ENCODE measurements around the gene ATP6V1A. TPM values are rescaled to one million over a fixed set of nuclear protein-coding genes. Genes with fewer than 3 reads are reported as not detected.
A peak's percentile ranks its signal among the peaks of the same experiment; 100 is the strongest.

The ATP6V1A gene
- total and polyA plus RNA-seq, 4 experiments from 2014 or later: 22.7 to 26.6 (median 25.1) TPM

DNA sequence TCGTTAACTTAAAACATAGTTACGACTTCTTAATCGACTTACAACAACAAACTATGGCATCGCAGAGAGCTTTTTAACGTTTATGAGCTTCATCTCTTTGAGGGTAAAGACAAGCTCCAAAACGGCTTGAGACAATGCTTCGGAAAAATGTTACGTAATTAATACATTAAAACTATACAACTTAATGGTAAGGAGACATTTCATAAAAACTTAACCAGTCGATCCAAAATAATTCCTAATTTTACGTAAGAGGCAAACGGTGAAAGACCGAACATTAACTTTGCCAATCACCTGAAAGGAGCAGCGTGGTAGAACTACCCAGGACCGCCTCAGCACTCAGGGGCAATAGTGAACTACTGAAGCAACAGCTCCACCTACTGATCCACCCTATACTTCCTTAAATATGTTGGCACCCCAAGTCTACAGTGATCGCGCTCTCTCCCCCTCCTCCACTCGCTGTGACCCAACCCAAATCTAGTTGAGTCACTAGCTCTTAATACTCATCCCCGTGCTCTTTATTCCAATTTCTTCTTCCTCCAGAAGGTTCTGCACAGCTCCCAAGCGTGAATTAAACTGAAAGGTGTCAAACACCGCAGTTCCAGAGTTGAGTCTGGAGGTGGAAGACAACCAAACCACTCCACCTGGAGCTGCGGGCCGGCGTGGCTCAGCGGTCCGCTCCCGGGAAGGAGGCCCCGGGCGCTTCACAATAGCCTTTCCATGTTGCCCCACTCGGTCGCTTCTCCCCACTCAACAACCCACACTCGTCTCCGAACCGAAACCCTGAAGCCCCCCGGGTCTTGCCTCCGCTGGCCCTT lies 1.7 kb upstream of the ATP6V1A start:
- peaks cover 0 to 17% of the 10 kb centered on the region in 2 donors for H3K36me3 Mint-ChIP-seq
- H3K36me3 ChIP-seq (ENCODE audit: insufficient read depth, low read length): no peaks in the 10 kb centered on the region
- H3K4me1 Mint-ChIP-seq: peaks cover 49 to 90% (median 62%) of the 10 kb centered on the region in 4 donors
- peak overlapping the region; percentile 92 to 100 (median 98) for H3K4me3 Mint-ChIP-seq
- H3K4me1 ChIP-seq (ENCODE audit: insufficient read depth, low read length): peaks cover 76% of the 10 kb centered on the region
- H3K27ac Mint-ChIP-seq: peak overlapping the region; percentile 100
- H3K4me3 ChIP-seq (ENCODE audit: low read length in 2 of 2): peak overlapping the region; percentile 87 to 96
- intact Hi-C loops (cut with micrococcal nuclease): loop anchor here (1.0 to 10.0 kb wide), 12 partner anchors 9 to 728 kb away; partner anchors contain the start of genes SIDT1, SPICE1 and TIGIT
- ChIA-PET POLR2A (ENCODE audit: partially characterized antibody) (interaction anchor here (0.6 to 5.9 kb wide), 17 partner anchors 9 to 1421 kb away, joined by 3 to 87 read pairs (median 4); partner anchors contain the start of genes ATG3, CCDC191, QTRT2 and SLC35A5), CTCF (ENCODE audit: partially characterized antibody) (interaction anchor here (0.6 to 5.8 kb wide), 34 partner anchors 11 to 455 kb away, joined by 3 to 100 read pairs (median 4); partner anchors contain the start of genes CCDC191, QTRT2, SPICE1 and USF3)
- DNase-seq: peak; percentile 82 to 92 (median 84)
- no peaks in the 10 kb centered on the region for H3K27me3 Mint-ChIP-seq
- peaks cover 0 to 4% (median 0%) of the 10 kb centered on the region in 8 donors for H3K9me3 Mint-ChIP-seq
- H3K27ac ChIP-seq (ENCODE audit: low read depth, low read length): peak overlapping the region; percentile 99
- H3K9me3 ChIP-seq (ENCODE audit: control insufficient read depth in 1 of 2, low read length in 2 of 2): no peaks in the 10 kb centered on the region
- no peaks in the 10 kb centered on the region for H3K27me3 ChIP-seq (ENCODE audit: insufficient read depth, low read length)

DNA sequence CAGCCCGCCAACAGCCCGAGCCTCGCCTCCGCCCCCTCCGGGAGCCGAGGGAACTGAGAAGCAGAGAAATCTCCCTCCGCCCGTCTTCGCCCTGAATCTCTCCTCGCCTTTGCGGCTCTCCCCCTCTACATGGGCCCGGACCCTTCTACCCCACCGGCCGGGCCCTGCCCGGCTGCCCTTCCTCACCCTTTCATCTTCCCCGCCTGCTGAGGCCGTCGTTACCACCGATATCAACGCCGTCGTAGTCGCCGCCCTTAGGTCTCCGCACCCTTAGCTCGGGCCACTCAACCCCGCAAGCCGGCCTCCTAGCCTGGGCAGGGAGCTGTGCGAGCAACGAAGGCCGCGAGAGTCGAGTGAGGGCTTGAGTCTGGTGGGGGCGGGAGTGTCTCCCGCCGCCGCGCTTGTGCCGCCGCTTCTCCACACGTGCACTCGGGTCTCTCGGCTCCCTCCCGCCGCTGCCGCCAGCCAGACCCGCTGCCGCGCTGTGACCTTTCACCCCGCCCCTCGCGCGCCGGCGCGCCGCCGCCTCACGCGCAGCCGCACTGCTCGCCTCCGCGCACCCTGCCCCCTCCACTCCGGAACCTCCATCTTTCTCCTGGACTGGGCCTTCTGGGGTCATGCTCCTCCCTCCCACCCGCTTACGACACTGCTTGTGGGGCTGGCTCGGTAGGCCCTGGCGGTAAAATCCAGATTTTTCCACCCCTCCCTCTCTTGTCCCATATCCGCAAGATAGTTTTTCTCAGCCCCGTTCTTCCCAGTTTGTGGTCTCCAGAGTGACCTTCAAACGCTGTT lies 883 bp upstream of the ATP6V1A start, which contains the start of gene NAA50:
NAA50 (minus strand) TSS at position 494 of the 792 bp plus-strand sequence; CDS start at position 194, 300 bp downstream.
- Mint-ChIP-seq H3K4me1 (peaks cover 46 to 86% (median 59%) of the 10 kb centered on the region in 4 donors), H3K4me3 (peak within 1 kb of the TSS; percentile 92 to 100 (median 98)), H3K9me3 (peaks cover 0 to 4% (median 0%) of the 10 kb centered on the region in 8 donors), H3K36me3 (peaks cover 0 to 17% of the 10 kb centered on the region in 2 donors), H3K27me3 (no peaks in the 10 kb centered on the region), H3K27ac (peak within 1 kb of the TSS; percentile 100)
- no peaks in the 10 kb centered on the region for H3K36me3 ChIP-seq (ENCODE audit: insufficient read depth, low read length)
- CTCF ChIA-PET (ENCODE audit: partially characterized antibody): interaction anchor here (0.6 to 5.8 kb wide), 31 partner anchors 8 to 456 kb away, joined by 3 to 100 read pairs (median 4); partner anchors contain the start of genes CCDC191, GRAMD1C, QTRT2 and SPICE1
- H3K4me3 ChIP-seq (ENCODE audit: low read length in 2 of 2): peak within 1 kb of the TSS; percentile 87 to 99
- peaks cover 68% of the 10 kb centered on the region for H3K4me1 ChIP-seq (ENCODE audit: insufficient read depth, low read length)
- no peaks in the 10 kb centered on the region for H3K9me3 ChIP-seq (ENCODE audit: control insufficient read depth in 1 of 2, low read length in 2 of 2)
- POLR2A ChIA-PET (ENCODE audit: partially characterized antibody): interaction anchor here (0.6 to 5.9 kb wide), 28 partner anchors 10 to 1420 kb away, joined by 3 to 87 read pairs (median 4); partner anchors contain the start of genes ATG3, CCDC191, QTRT2 and SLC35A5
- no peaks in the 10 kb centered on the region for H3K27me3 ChIP-seq (ENCODE audit: insufficient read depth, low read length)
- peak; percentile 91 to 96 (median 94) for DNase-seq
- peak within 1 kb of the TSS; percentile 99 for H3K27ac ChIP-seq (ENCODE audit: low read depth, low read length)
- intact Hi-C loops (cut with micrococcal nuclease): loop anchor here (1.0 to 10.0 kb wide), 18 partner anchors 10 to 1401 kb away; partner anchors contain the start of genes ATG3, CCDC191, GRAMD1C and QTRT2

GRCh38 chr3:113747283-113748046 lies 630 bp downstream of the ATP6V1A start:
- H3K36me3 ChIP-seq (ENCODE audit: insufficient read depth, low read length): no peaks in the 10 kb centered on the region
- Mint-ChIP-seq H3K9me3 (peaks cover 0 to 4% (median 0%) of the 10 kb centered on the region in 8 donors), H3K4me3 (peak overlapping the region; percentile 92 to 100 (median 98)), H3K36me3 (peaks cover 0 to 17% of the 10 kb centered on the region in 2 donors), H3K4me1 (peaks cover 36 to 71% (median 47%) of the 10 kb centered on the region in 4 donors), H3K27ac (peak overlapping the region; percentile 100), H3K27me3 (no peaks in the 10 kb centered on the region)
- peak overlapping the region; percentile 87 to 99 for H3K4me3 ChIP-seq (ENCODE audit: low read length in 2 of 2)
- peaks cover 54% of the 10 kb centered on the region for H3K4me1 ChIP-seq (ENCODE audit: insufficient read depth, low read length)
- ChIA-PET CTCF (ENCODE audit: partially characterized antibody) (interaction anchor here (1.0 to 5.8 kb wide), 10 partner anchors 9 to 254 kb away, joined by 3 to 100 read pairs (median 12); partner anchors contain the start of genes GRAMD1C and SPICE1), POLR2A (ENCODE audit: partially characterized antibody) (interaction anchor here (0.6 to 5.9 kb wide), 21 partner anchors 11 to 1352 kb away, joined by 3 to 87 read pairs (median 4); partner anchors contain the start of genes ATG3, CCDC191, QTRT2 and SLC35A5)
- no peaks in the 10 kb centered on the region for H3K27me3 ChIP-seq (ENCODE audit: insufficient read depth, low read length)
- peak overlapping the region; percentile 99 for H3K27ac ChIP-seq (ENCODE audit: low read depth, low read length)
- H3K9me3 ChIP-seq (ENCODE audit: control insufficient read depth in 1 of 2, low read length in 2 of 2): no peaks in the 10 kb centered on the region
- intact Hi-C loops (cut with micrococcal nuclease): loop anchor here (2.0 to 10.0 kb wide), 6 partner anchors 91 to 730 kb away; partner anchors contain the start of genes GRAMD1C and TIGIT
- DNase-seq: peak in 4 of 5 donors; percentile 6 to 40 (median 20)

GRCh38 chr3:113751141-113751540 lies 4.3 kb downstream of the ATP6V1A start:
- no peak overlapping the region for H3K27ac Mint-ChIP-seq
- Histone ChIP-seq H3K27ac (ENCODE audit: low read depth, low read length) (no peak overlapping the region), H3K4me1 (ENCODE audit: insufficient read depth, low read length) (peaks cover 30% of the 10 kb centered on the region), H3K27me3 (ENCODE audit: insufficient read depth, low read length) (no peaks in the 10 kb centered on the region), H3K4me3 (ENCODE audit: low read length in 2 of 2) (no peak overlapping the region), H3K36me3 (ENCODE audit: insufficient read depth, low read length) (no peaks in the 10 kb centered on the region), H3K9me3 (ENCODE audit: control insufficient read depth in 1 of 2, low read length in 2 of 2) (no peaks in the 10 kb centered on the region)
- ChIA-PET CTCF (ENCODE audit: partially characterized antibody) (interaction anchor here (1.1 to 1.9 kb wide), 3 partner anchors 15 to 162 kb away, joined by 3 to 8 read pairs (median 5); partner anchors contain the start of gene GRAMD1C), POLR2A (ENCODE audit: partially characterized antibody) (no interaction called here)
- peaks cover 18 to 35% (median 25%) of the 10 kb centered on the region in 4 donors for H3K4me1 Mint-ChIP-seq
- H3K4me3 Mint-ChIP-seq: no peak overlapping the region
- DNase-seq: no peak
- no peaks in the 10 kb centered on the region for H3K27me3 Mint-ChIP-seq
- intact Hi-C loops (cut with micrococcal nuclease): no loop called here
- peaks cover 0 to 4% (median 0%) of the 10 kb centered on the region in 8 donors for H3K9me3 Mint-ChIP-seq
- peaks cover 4 to 7% of the 10 kb centered on the region in 2 donors for H3K36me3 Mint-ChIP-seq

DNA sequence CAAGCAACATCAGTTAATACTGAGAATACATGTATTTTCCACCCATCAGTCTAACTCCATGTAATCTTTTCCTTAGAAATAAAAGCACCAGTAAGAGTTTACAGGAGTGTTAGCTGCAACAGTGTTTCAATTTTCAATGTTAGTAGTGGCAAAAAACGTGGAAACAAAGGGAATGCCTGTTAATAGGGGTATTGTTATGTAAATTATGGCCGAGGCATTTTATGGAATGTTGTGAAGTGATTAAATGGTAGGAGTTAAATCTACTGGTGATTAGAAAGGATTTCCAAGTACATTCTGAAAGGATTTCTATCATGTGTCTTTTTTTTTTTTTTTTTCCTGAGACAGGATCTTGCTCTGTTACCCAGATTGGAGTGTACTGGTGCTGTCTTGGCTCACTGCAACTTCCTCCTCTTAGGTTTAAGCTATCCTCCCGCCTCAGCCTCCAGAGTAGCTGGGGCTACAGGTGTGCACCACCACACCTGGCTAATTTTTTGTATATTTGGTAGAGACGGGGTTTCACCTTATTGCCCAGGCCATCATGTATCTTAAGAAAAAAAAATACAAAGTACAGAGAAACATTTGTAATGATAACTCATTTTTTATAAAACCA lies 6.6 kb downstream of the ATP6V1A start:
- no peak overlapping the region for H3K4me3 Mint-ChIP-seq
- Histone ChIP-seq H3K27ac (ENCODE audit: low read depth, low read length) (no peak overlapping the region), H3K27me3 (ENCODE audit: insufficient read depth, low read length) (no peaks in the 10 kb centered on the region), H3K36me3 (ENCODE audit: insufficient read depth, low read length) (no peaks in the 10 kb centered on the region), H3K4me1 (ENCODE audit: insufficient read depth, low read length) (peaks cover 16% of the 10 kb centered on the region), H3K9me3 (ENCODE audit: control insufficient read depth in 1 of 2, low read length in 2 of 2) (no peaks in the 10 kb centered on the region), H3K4me3 (ENCODE audit: low read length in 2 of 2) (no peak overlapping the region)
- intact Hi-C loops (cut with micrococcal nuclease): no loop called here
- POLR2A ChIA-PET (ENCODE audit: partially characterized antibody): interaction anchor here (0.6 kb wide), 1 partner anchor 17 kb away, joined by 3 read pairs; no protein-coding TSS in a partner anchor
- no peak for DNase-seq
- H3K9me3 Mint-ChIP-seq: peaks cover 0 to 4% (median 2%) of the 10 kb centered on the region in 8 donors
- H3K27me3 Mint-ChIP-seq: no peaks in the 10 kb centered on the region
- peaks cover 3 to 13% of the 10 kb centered on the region in 2 donors for H3K36me3 Mint-ChIP-seq
- peak overlapping the region in 1 of 7 donors; percentile 46 for H3K27ac Mint-ChIP-seq
- CTCF ChIA-PET (ENCODE audit: partially characterized antibody): no interaction called here
- peaks cover 11 to 20% (median 15%) of the 10 kb centered on the region in 4 donors for H3K4me1 Mint-ChIP-seq
